T-cell (primary cell): ENCODE data around the gene SPATA22. TPM values are rescaled to one million over a fixed set of nuclear protein-coding genes. Genes with fewer than 3 reads are reported as not detected.
"Not testable (repeated sequence)": the region's sequence is repeated elsewhere in the genome, so short reads cannot be mapped to it uniquely, and the experiment has no call there.

Source experiments
- ATAC-seq, 4 experiments: fragments of 200-7000 bp in 3 of 4; fragments of 150-1000 bp in 1 of 4; cut with Tn5 transposase; replicated peaks in 1 of 4; 1 replicate in 3 of 4; 2 replicates in 1 of 4; pipeline ENCODE4 v1.10.0; 2021; ENCODE audit warnings: moderate library complexity in 3 of 4, mild to moderate bottlenecking in 2 of 4, moderate number of reproducible peaks in 1 of 4
- CTCF ChIA-PET, 2 donors: fragments of 300-600 bp; sonication (Branson Sonifier 250); formaldehyde crosslinking; loops; one replicate each; lab custom pipeline; 2022; ENCODE audit warnings: antibody characterized with exemption in 2 of 2; lab: Charles Lee
- POLR2A ChIA-PET, 2 donors: fragments of 300-600 bp; sonication (Branson Sonifier 250); formaldehyde crosslinking; loops; one replicate each; lab custom pipeline; 2022; ENCODE audit warnings: antibody characterized with exemption in 2 of 2; lab: Charles Lee
- DNase-seq, 35 experiments: peaks; one replicate each; pipeline versions ENCODE4 v3.0.0 to v3.0.0-alpha.2; 2013 to 2023
- H3K27ac ChIP-seq: one replicate; pipeline ENCODE4 v1.5.1; 2013; ENCODE audit warnings: low read length
- H3K27me3 ChIP-seq, 2 experiments: replicated peaks in 1 of 2; 1 replicate in 1 of 2; 2 replicates in 1 of 2; pipeline versions ENCODE4 v1.6.1 to v1.7.0; 2013; ENCODE audit warnings: low read length in 1 of 2, mixed read lengths in 1 of 2; ENCODE audit not compliant: control insufficient read depth in 2 of 2, insufficient read depth in 2 of 2; ENCODE audit errors: extremely low read depth in 1 of 2
- H3K36me3 ChIP-seq, 2 donors: 1 replicate in 1 of 2; 2 replicates in 1 of 2; pipeline versions ENCODE4 v1.6.1 to v1.7.0; 2013; ENCODE audit warnings: low read length in 1 of 2; ENCODE audit not compliant: control insufficient read depth in 2 of 2, insufficient read depth in 1 of 2; ENCODE audit errors: extremely low read depth in 1 of 2
- H3K4me1 ChIP-seq, 2 experiments: 1 replicate in 1 of 2; 2 replicates in 1 of 2; pipeline versions ENCODE4 v1.6.1 to v1.7.0; 2013; ENCODE audit warnings: low read length in 2 of 2, mixed read lengths in 1 of 2; ENCODE audit not compliant: insufficient read depth in 2 of 2, control insufficient read depth in 1 of 2; ENCODE audit errors: extremely low read depth in 1 of 2
- H3K4me3 ChIP-seq, 2 donors: 1 replicate in 1 of 2; 2 replicates in 1 of 2; pipeline versions ENCODE4 v1.5.1 to v1.7.0; 2013; ENCODE audit warnings: mild to moderate bottlenecking in 2 of 2, low read length in 1 of 2, moderate library complexity in 1 of 2; ENCODE audit not compliant: control insufficient read depth in 1 of 2; ENCODE audit errors: extremely low read depth in 1 of 2
- H3K9me3 ChIP-seq: 2 replicates; pipeline ENCODE4 v1.7.0; 2013
- H3K27ac Mint-ChIP-seq, 2 donors: one replicate each; pipeline ENCODE4 v1.8.0; 2020 to 2021; ENCODE audit warnings: mild to moderate bottlenecking in 2 of 2, mixed read lengths in 2 of 2
- H3K27me3 Mint-ChIP-seq, 2 donors: one replicate each; pipeline ENCODE4 v1.8.0; 2021 to 2022; ENCODE audit warnings: mixed read lengths in 2 of 2
- H3K36me3 Mint-ChIP-seq: one replicate; pipeline ENCODE4 v1.8.0; 2021; ENCODE audit warnings: mixed read lengths
- H3K4me1 Mint-ChIP-seq, 3 donors: one replicate each; pipeline ENCODE4 v1.8.0; 2020 to 2022; ENCODE audit warnings: mixed read lengths in 3 of 3, mild to moderate bottlenecking in 1 of 3
- H3K4me3 Mint-ChIP-seq, 3 donors: one replicate each; pipeline ENCODE4 v1.8.0; 2020 to 2022; ENCODE audit warnings: mild to moderate bottlenecking in 3 of 3, mixed read lengths in 3 of 3, moderate library complexity in 3 of 3
- H3K9me3 Mint-ChIP-seq, 3 donors: one replicate each; pipeline ENCODE4 v1.8.0; 2020 to 2022; ENCODE audit warnings: mixed read lengths in 3 of 3
- WGBS: methylation state at CpG from one replicate; pipeline ENCODE4 v1.1.5; 2013; ENCODE audit warnings: missing lambda C conversion rate; ENCODE audit not compliant: insufficient coverage; 5-methylcytosine and 5-hydroxymethylcytosine counted together
- total RNA-seq, 35 experiments: library from RNA in 6 of 35; stranded (reverse) in 6 of 35; fragments of 120-200 nt in 1 of 35; gene quantifications; one replicate each; pipeline versions ENCODE4 v1.2.1 to v1.2.4 and lab custom pipeline; 2013 to 2026

SPATA22 gene
- total RNA-seq, 5 donors from 2014 or later (not counting 1 experiment from before 2014, with no cell fraction given), result 1.3 to 1.5 TPM; not detected in 3

GRCh38 chr17:3401786-3402185 lies 69.8 kb downstream of the SPATA22 start:
- no peaks in the 10 kb centered on the region for H3K36me3 ChIP-seq
- ATAC-seq (no peak), DNase-seq (no peak)
- no peaks in the 10 kb centered on the region for H3K4me1 Mint-ChIP-seq
- no peaks in the 10 kb centered on the region for H3K4me1 ChIP-seq
- no peaks in the 10 kb centered on the region for H3K9me3 ChIP-seq
- POLR2A ChIA-PET, result no interaction called here
- no peak overlapping the region for H3K27ac ChIP-seq
- H3K4me3 Mint-ChIP-seq, result no peak overlapping the region
- H3K27me3 Mint-ChIP-seq, result peaks cover 5 to 19% of the 10 kb centered on the region in 2 donors
- H3K4me3 ChIP-seq, result no peak overlapping the region
- H3K36me3 Mint-ChIP-seq, result no peaks in the 10 kb centered on the region
- H3K27ac Mint-ChIP-seq, result no peak overlapping the region
- H3K27me3 ChIP-seq, result peaks cover 0 to 4% of the 10 kb centered on the region in 2 experiments
- CTCF ChIA-PET, result no interaction called here
- peaks cover 0 to 7% (median 0%) of the 10 kb centered on the region in 3 donors for H3K9me3 Mint-ChIP-seq
- no CpG with 5 or more reads among the region's 2 CpGs for WGBS

- 69% methylated on average over 3 of the region's 6 CpGs for WGBS
- Histone ChIP-seq H3K4me1 (no peaks in the 10 kb centered on the region), H3K27ac (no peak overlapping the region), H3K27me3 (peaks cover 0 to 7% of the 10 kb centered on the region in 2 experiments), H3K36me3 (no peaks in the 10 kb centered on the region), H3K9me3 (no peaks in the 10 kb centered on the region), H3K4me3 (no peak overlapping the region)
- no peak overlapping the region for H3K4me3 Mint-ChIP-seq
- peaks cover 9 to 16% of the 10 kb centered on the region in 2 donors for H3K27me3 Mint-ChIP-seq
- H3K27ac Mint-ChIP-seq, result no peak overlapping the region
- no peaks in the 10 kb centered on the region for H3K4me1 Mint-ChIP-seq
- no peaks in the 10 kb centered on the region for H3K9me3 Mint-ChIP-seq
- H3K36me3 Mint-ChIP-seq, result no peaks in the 10 kb centered on the region
- CTCF ChIA-PET, result no interaction called here
- ATAC-seq (no peak), DNase-seq (no peak)
- POLR2A ChIA-PET, result no interaction called here
These were observed 71.6 kb downstream of the SPATA22 start for GRCh38 chr17:3400055-3400454.

- WGBS, result no CpG with 5 or more reads among the region's 1 CpG
- Histone ChIP-seq H3K4me3 (no peak within 1 kb of the TSS), H3K27ac (no peak within 1 kb of the TSS), H3K27me3 (peaks cover 0 to 7% of the 10 kb centered on the region in 2 experiments), H3K9me3 (no peaks in the 10 kb centered on the region), H3K4me1 (no peaks in the 10 kb centered on the region), H3K36me3 (no peaks in the 10 kb centered on the region)
- no peak for DNase-seq
- Mint-ChIP-seq H3K4me1 (no peaks in the 10 kb centered on the region), H3K27ac (no peak within 1 kb of the TSS), H3K27me3 (peaks cover 13 to 22% of the 10 kb centered on the region in 2 donors), H3K4me3 (no peak within 1 kb of the TSS), H3K9me3 (no peaks in the 10 kb centered on the region), H3K36me3 (no peaks in the 10 kb centered on the region)
- CTCF ChIA-PET, result no interaction called here
- no peak for ATAC-seq
- POLR2A ChIA-PET, result no interaction called here
These were observed 73.3 kb downstream of the SPATA22 start, which contains the start of gene OR1E1 for GRCh38 chr17:3398310-3398709. OR1E1 (minus strand) TSS chr17:3398410; CDS start chr17:3398410, 0 bp downstream.

GRCh38 chr17:3397801-3398200 lies 73.8 kb downstream of the SPATA22 start:
- ATAC-seq, CTCF ChIA-PET: not testable (repeated sequence)

More at GRCh38 chr17:3397801-3398200, 73.8 kb downstream of the SPATA22 start:
- peaks cover 17 to 18% of the 10 kb centered on the region in 2 donors for H3K27me3 Mint-ChIP-seq
- H3K4me1 Mint-ChIP-seq, H3K4me1 ChIP-seq, POLR2A ChIA-PET, H3K4me3 ChIP-seq, DNase-seq, H3K36me3 ChIP-seq, H3K36me3 Mint-ChIP-seq, H3K27ac ChIP-seq, H3K27ac Mint-ChIP-seq, H3K4me3 Mint-ChIP-seq, H3K9me3 ChIP-seq, H3K9me3 Mint-ChIP-seq: not testable (repeated sequence)
- WGBS, result 37% methylated on average over 5 of the region's 7 CpGs
- H3K27me3 ChIP-seq, result peaks cover 0 to 12% of the 10 kb centered on the region in 2 experiments

Other genes with a start within 250 kb of the SPATA22 start
- gene OR3A1, start 173.5 kb downstream of the SPATA22 start, total RNA-seq, result 1 to 10 TPM in 1 of 5 donors, under 1 TPM in 3, not detected in 1; 0.23 to 1.4 (median 0.44) TPM
- gene OR3A2, start 85.5 kb downstream of the SPATA22 start, total RNA-seq, result 1 to 10 TPM in 4 of 5 donors, under 1 TPM in 1; 0.63 to 6.3 (median 2.9) TPM
- gene OR1E1, start 73.4 kb downstream of the SPATA22 start, total RNA-seq, result not detected
- not detected for gene OR3A3, start 60.4 kb downstream of the SPATA22 start, total RNA-seq
- not detected for gene OR1E2, start 38.0 kb downstream of the SPATA22 start, total RNA-seq
- gene ASPA, start 4.2 kb upstream of the SPATA22 start, total RNA-seq, result not detected
- 1 to 10 TPM in 1 of 5 donors, under 1 TPM in 4; 0.23 to 1.4 (median 0.44) TPM for gene TRPV3, start 86.0 kb upstream of the SPATA22 start, total RNA-seq
- gene TRPV1, start 137.6 kb upstream of the SPATA22 start, total RNA-seq, result 1 to 10 TPM; 4.3 to 8.0 (median 6.0) TPM
- 10 to 100 TPM in 3 of 5 donors, 1 to 10 TPM in 2; 6.4 to 12.3 (median 10.5) TPM for gene SHPK, start 164.4 kb upstream of the SPATA22 start, total RNA-seq
- 10 to 100 TPM in 3 of 5 donors, 1 to 10 TPM in 2; 7.1 to 15.9 (median 11.4) TPM for gene CTNS, start 164.9 kb upstream of the SPATA22 start, total RNA-seq
- 10 to 100 TPM in 3 of 5 donors, 1 to 10 TPM in 2; 9.1 to 15.3 (median 14.6) TPM for gene TAX1BP3, start 196.8 kb upstream of the SPATA22 start, total RNA-seq
- 10 to 100 TPM; 22.4 to 36.2 (median 33.6) TPM for gene EMC6, start 197.0 kb upstream of the SPATA22 start, total RNA-seq
- 10 to 100 TPM; 19.6 to 35.6 (median 29.9) TPM for gene P2RX5, start 224.3 kb upstream of the SPATA22 start, total RNA-seq